Mesendoderm (in vitro differentiated cells): ENCODE results near the gene GAK.

Source experiments
- DNase-seq: peaks from one replicate; pipeline ENCODE4 v3.0.0; 2013
- H2AK5ac ChIP-seq: 2 replicates; pipeline ENCODE4 v1.6.1; 2013; ENCODE audit warnings: low read length, inconsistent platforms
- H2BK120ac ChIP-seq: 2 replicates; pipeline ENCODE4 v1.6.1; 2013; ENCODE audit warnings: low read depth, mild to moderate bottlenecking, low read length, moderate library complexity, mixed read lengths
- H2BK15ac ChIP-seq: replicated peaks from 2 replicates; pipeline ENCODE4 v1.6.1; 2013; ENCODE audit warnings: low read depth, mild to moderate bottlenecking, moderate library complexity
- H2BK5ac ChIP-seq: 2 replicates; pipeline ENCODE4 v1.6.1; 2013; ENCODE audit warnings: low read length, inconsistent platforms
- H3K18ac ChIP-seq: 2 replicates; pipeline ENCODE4 v1.6.1; 2013; ENCODE audit warnings: mild to moderate bottlenecking, low read length, mixed read lengths
- H3K23ac ChIP-seq: one replicate; pipeline ENCODE4 v1.6.1; 2013; ENCODE audit warnings: low read length
- H3K27ac ChIP-seq: 2 replicates; pipeline ENCODE4 v1.5.1; 2013; ENCODE audit warnings: low read depth, mild to moderate bottlenecking, inconsistent platforms, low read length, moderate library complexity
- H3K27me3 ChIP-seq: 2 replicates; pipeline ENCODE4 v1.6.1; 2013; ENCODE audit warnings: low read length, control low read depth, mild to moderate bottlenecking, inconsistent platforms; ENCODE audit not compliant: insufficient read depth, poor library complexity
- H3K36me3 ChIP-seq: 2 replicates; pipeline ENCODE4 v1.6.1; 2013; ENCODE audit warnings: low read length, inconsistent platforms; ENCODE audit not compliant: control insufficient read depth, insufficient read depth
- H3K4ac ChIP-seq: one replicate; pipeline ENCODE4 v1.6.1; 2013; ENCODE audit warnings: low read depth, mild to moderate bottlenecking, low read length, moderate library complexity
- H3K4me1 ChIP-seq: 2 replicates; pipeline ENCODE4 v1.6.1; 2013; ENCODE audit warnings: low read depth, low read length, inconsistent platforms; ENCODE audit not compliant: control insufficient read depth
- H3K4me2 ChIP-seq: 2 replicates; pipeline ENCODE4 v1.6.1; 2013; ENCODE audit warnings: low read length
- H3K4me3 ChIP-seq: 2 replicates; pipeline ENCODE4 v1.5.1; 2013; ENCODE audit warnings: mild to moderate bottlenecking, low read length
- H3K56ac ChIP-seq: one replicate; pipeline ENCODE4 v1.6.1; 2013; ENCODE audit warnings: low read length
- H3K79me1 ChIP-seq: 2 replicates; pipeline ENCODE4 v1.6.1; 2013; ENCODE audit warnings: low read length, inconsistent platforms
- H3K79me2 ChIP-seq: 2 replicates; pipeline ENCODE4 v1.6.1; 2013; ENCODE audit warnings: mild to moderate bottlenecking, low read length; ENCODE audit not compliant: control insufficient read depth, insufficient read depth
- H3K9ac ChIP-seq: 2 replicates; pipeline ENCODE4 v1.6.1; 2013; ENCODE audit warnings: low read length, inconsistent platforms
- H4K5ac ChIP-seq: one replicate; pipeline ENCODE4 v1.6.1; 2013; ENCODE audit warnings: low read length
- H4K8ac ChIP-seq: one replicate; pipeline ENCODE4 v1.6.1; 2013; ENCODE audit warnings: low read depth, mild to moderate bottlenecking, control low read depth, low read length, moderate library complexity
- WGBS: extraction: QIAGEN DNeasy Blood & Tissue Kit; methylation state at CpG from one replicate; pipeline ENCODE4 v1.1.7; 2013; ENCODE audit warnings: low lambda C conversion rate, missing lambda C conversion rate; ENCODE audit not compliant: insufficient coverage; ENCODE audit errors: extremely low coverage; 5-methylcytosine and 5-hydroxymethylcytosine counted together

Gene GAK

GRCh38 chr4:819401-820229, 112.5 kb downstream of the GAK start:
- Histone ChIP-seq H3K36me3 (no peaks in the 10 kb centered on the region), H3K79me1 (no peaks in the 10 kb centered on the region), H3K56ac (no peak overlapping the region), H3K27me3 (peaks cover 9% of the 10 kb centered on the region), H2BK5ac (no peak overlapping the region), H3K4me1 (no peaks in the 10 kb centered on the region), H4K8ac (no peak overlapping the region), H3K79me2 (no peaks in the 10 kb centered on the region), H3K23ac (no peak overlapping the region), H2BK120ac (no peak overlapping the region), H3K4me2 (no peak overlapping the region), H3K4ac (no peak overlapping the region), H3K9ac (no peak overlapping the region), H2AK5ac (no peak overlapping the region), H3K4me3 (no peak overlapping the region), H4K5ac (no peak overlapping the region), H2BK15ac (no peak overlapping the region), H3K18ac (no peak overlapping the region), H3K27ac (no peak overlapping the region)
- no peak for DNase-seq
- WGBS: no CpG with 5 or more reads among the region's 20 CpGs

GRCh38 chr4:818106-818921, 113.8 kb downstream of the GAK start:
- H3K18ac ChIP-seq: no peak overlapping the region
- H2BK120ac ChIP-seq: no peak overlapping the region
- no peak overlapping the region for H2BK5ac ChIP-seq
- no peak overlapping the region for H3K23ac ChIP-seq
- H3K9ac ChIP-seq: no peak overlapping the region
- no peak overlapping the region for H3K27ac ChIP-seq
- H3K79me2 ChIP-seq: no peaks in the 10 kb centered on the region
- no peak overlapping the region for H4K8ac ChIP-seq
- peaks cover 7% of the 10 kb centered on the region for H3K27me3 ChIP-seq
- H3K56ac ChIP-seq: no peak overlapping the region
- H3K4me3 ChIP-seq: no peak overlapping the region
- no CpG with 5 or more reads among the region's 42 CpGs for WGBS
- H2AK5ac ChIP-seq: no peak overlapping the region
- no peaks in the 10 kb centered on the region for H3K4me1 ChIP-seq
- H4K5ac ChIP-seq: no peak overlapping the region
- no peak overlapping the region for H2BK15ac ChIP-seq
- no peaks in the 10 kb centered on the region for H3K79me1 ChIP-seq
- no peak overlapping the region for H3K4me2 ChIP-seq
- H3K4ac ChIP-seq: no peak overlapping the region
- no peaks in the 10 kb centered on the region for H3K36me3 ChIP-seq
- DNase-seq: no peak

GRCh38 chr4:815464-816146, 116.5 kb downstream of the GAK start:
- H3K4me2 ChIP-seq: no peak overlapping the region
- H3K36me3 ChIP-seq: no peaks in the 10 kb centered on the region
- no peaks in the 10 kb centered on the region for H3K79me1 ChIP-seq
- no peak overlapping the region for H3K27ac ChIP-seq
- no peak overlapping the region for H2AK5ac ChIP-seq
- peaks cover 4% of the 10 kb centered on the region for H3K27me3 ChIP-seq
- H3K56ac ChIP-seq: no peak overlapping the region
- no peak overlapping the region for H2BK120ac ChIP-seq
- no peak overlapping the region for H3K9ac ChIP-seq
- H4K8ac ChIP-seq: no peak overlapping the region
- no peak overlapping the region for H2BK5ac ChIP-seq
- no peak overlapping the region for H3K4ac ChIP-seq
- H3K18ac ChIP-seq: no peak overlapping the region
- no peak overlapping the region for H4K5ac ChIP-seq
- H3K23ac ChIP-seq: no peak overlapping the region
- no CpG with 5 or more reads among the region's 11 CpGs for WGBS
- no peak overlapping the region for H3K4me3 ChIP-seq
- no peaks in the 10 kb centered on the region for H3K79me2 ChIP-seq
- no peak for DNase-seq
- H3K4me1 ChIP-seq: no peaks in the 10 kb centered on the region
- H2BK15ac ChIP-seq: no peak overlapping the region

- H3K4me1 ChIP-seq: no peaks in the 10 kb centered on the region
- no peak overlapping the region for H2BK5ac ChIP-seq
- no peak overlapping the region for H3K56ac ChIP-seq
- H3K4me3 ChIP-seq: no peak overlapping the region
- no CpG with 5 or more reads among the region's 14 CpGs for WGBS
- H3K4me2 ChIP-seq: no peak overlapping the region
- no peak overlapping the region for H3K27ac ChIP-seq
- H3K18ac ChIP-seq: no peak overlapping the region
- no peak for DNase-seq
- no peak overlapping the region for H2BK120ac ChIP-seq
- no peaks in the 10 kb centered on the region for H3K36me3 ChIP-seq
- H3K23ac ChIP-seq: no peak overlapping the region
- H3K4ac ChIP-seq: no peak overlapping the region
- H3K9ac ChIP-seq: no peak overlapping the region
- H2BK15ac ChIP-seq: no peak overlapping the region
- no peak overlapping the region for H4K8ac ChIP-seq
- peaks cover 3% of the 10 kb centered on the region for H3K27me3 ChIP-seq
- H2AK5ac ChIP-seq: no peak overlapping the region
- no peak overlapping the region for H4K5ac ChIP-seq
- no peaks in the 10 kb centered on the region for H3K79me2 ChIP-seq
- no peaks in the 10 kb centered on the region for H3K79me1 ChIP-seq
Observed at GRCh38 chr4:814312-814850, 117.7 kb downstream of the GAK start.

GRCh38 chr4:813900-814299, 118.2 kb downstream of the GAK start:
- H3K4me1 ChIP-seq: no peaks in the 10 kb centered on the region
- H3K36me3 ChIP-seq: no peaks in the 10 kb centered on the region
- H3K18ac ChIP-seq: no peak overlapping the region
- H2BK15ac ChIP-seq: no peak overlapping the region
- no peak overlapping the region for H2AK5ac ChIP-seq
- WGBS: no CpG with 5 or more reads among the region's 10 CpGs
- no peak overlapping the region for H3K4ac ChIP-seq
- H2BK5ac ChIP-seq: no peak overlapping the region
- H3K79me1 ChIP-seq: no peaks in the 10 kb centered on the region
- H3K9ac ChIP-seq: no peak overlapping the region
- no peak for DNase-seq
- H3K4me3 ChIP-seq: no peak overlapping the region
- no peaks in the 10 kb centered on the region for H3K79me2 ChIP-seq
- H4K8ac ChIP-seq: no peak overlapping the region
- peaks cover 2% of the 10 kb centered on the region for H3K27me3 ChIP-seq
- no peak overlapping the region for H3K56ac ChIP-seq
- no peak overlapping the region for H3K4me2 ChIP-seq
- no peak overlapping the region for H4K5ac ChIP-seq
- H3K27ac ChIP-seq: no peak overlapping the region
- no peak overlapping the region for H2BK120ac ChIP-seq
- no peak overlapping the region for H3K23ac ChIP-seq
